IPS-20b (cell line): Measurements from ENCODE around the gene HOATZ.
A peak's percentile ranks its signal among the peaks of the same experiment; 100 is the strongest.

ENCODE experiments used
- H3K27ac ChIP-seq: one replicate; pipeline ENCODE4 v1.5.1; 2013; ENCODE audit warnings: low read length
- H3K27me3 ChIP-seq: 2 replicates; pipeline ENCODE4 v1.6.1; 2013; ENCODE audit warnings: mild to moderate bottlenecking, low read length, inconsistent platforms; ENCODE audit not compliant: insufficient read depth
- H3K36me3 ChIP-seq: 2 replicates; pipeline ENCODE4 v1.6.1; 2013; ENCODE audit warnings: low read depth, mild to moderate bottlenecking, inconsistent platforms, low read length, moderate library complexity; ENCODE audit not compliant: insufficient read depth
- H3K4me1 ChIP-seq: 2 replicates; pipeline ENCODE4 v1.6.1; 2013; ENCODE audit warnings: mild to moderate bottlenecking, control low read depth, inconsistent platforms, low read length, moderate library complexity; ENCODE audit not compliant: insufficient read depth
- H3K4me3 ChIP-seq: 2 replicates; pipeline ENCODE4 v1.5.1; 2013; ENCODE audit warnings: mild to moderate bottlenecking, low read length, inconsistent platforms
- H3K9ac ChIP-seq: 2 replicates; pipeline ENCODE4 v1.6.1; 2013; ENCODE audit warnings: low read depth, mild to moderate bottlenecking, inconsistent platforms, low read length, moderate library complexity
- H3K9me3 ChIP-seq: 2 replicates; pipeline ENCODE4 v1.6.1; 2013; ENCODE audit warnings: mild to moderate bottlenecking, low read depth, low read length, inconsistent platforms; ENCODE audit not compliant: insufficient read depth

Gene HOATZ

DNA sequence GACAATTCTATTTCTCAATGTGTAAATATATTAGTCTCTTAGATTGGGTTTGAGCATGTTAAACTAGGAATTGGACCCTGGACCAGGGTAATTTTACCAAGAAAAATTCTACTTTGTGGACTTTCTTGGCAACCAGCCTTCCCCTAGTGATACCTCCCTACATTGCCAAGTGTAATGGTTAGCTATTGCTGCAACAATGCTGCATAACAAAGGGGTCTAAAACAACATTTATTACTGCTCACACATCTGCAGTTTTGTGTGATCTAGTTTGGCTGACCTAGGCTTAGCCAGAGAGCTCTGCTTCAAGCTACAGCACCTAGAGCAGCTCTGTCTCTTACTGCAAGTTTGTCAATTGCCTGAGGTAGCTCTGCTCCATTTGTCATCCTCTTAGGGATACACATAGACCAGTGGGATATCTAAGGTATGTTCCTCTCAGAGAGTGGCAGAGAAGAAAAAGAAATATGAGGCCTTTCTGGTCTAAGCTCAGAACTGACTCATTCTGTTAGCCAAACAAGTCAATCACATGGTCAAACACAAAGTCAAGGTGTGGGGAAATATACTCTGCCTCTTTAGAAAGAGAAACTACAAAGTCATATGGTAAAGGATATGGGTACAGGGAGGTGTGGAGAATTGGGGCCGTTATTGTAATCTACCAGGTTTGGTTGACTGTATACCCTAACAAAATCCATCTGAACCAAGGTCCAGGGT, 24.0 kb downstream of the HOATZ start:
- peaks cover 17% of the 10 kb centered on the region; the same call in 1 of the 2 replicates for H3K4me1 ChIP-seq
- H3K27ac ChIP-seq = no peak overlapping the region
- H3K36me3 ChIP-seq = no peaks in the 10 kb centered on the region
- no peaks in the 10 kb centered on the region for H3K9me3 ChIP-seq
- peaks cover 82% of the 10 kb centered on the region for H3K27me3 ChIP-seq
- H3K4me3 ChIP-seq = no peak overlapping the region
- no peak overlapping the region for H3K9ac ChIP-seq

GRCh38 chr11:111539426-111540113, 25.0 kb downstream of the HOATZ start:
- no peak overlapping the region for H3K27ac ChIP-seq
- H3K4me1 ChIP-seq = peaks cover 17% of the 10 kb centered on the region; the same call in 1 of the 2 replicates
- H3K9me3 ChIP-seq = no peaks in the 10 kb centered on the region
- H3K9ac ChIP-seq = no peak overlapping the region
- peaks cover 86% of the 10 kb centered on the region for H3K27me3 ChIP-seq
- H3K4me3 ChIP-seq = peak overlapping the region; percentile 80
- no peaks in the 10 kb centered on the region for H3K36me3 ChIP-seq

DNA sequence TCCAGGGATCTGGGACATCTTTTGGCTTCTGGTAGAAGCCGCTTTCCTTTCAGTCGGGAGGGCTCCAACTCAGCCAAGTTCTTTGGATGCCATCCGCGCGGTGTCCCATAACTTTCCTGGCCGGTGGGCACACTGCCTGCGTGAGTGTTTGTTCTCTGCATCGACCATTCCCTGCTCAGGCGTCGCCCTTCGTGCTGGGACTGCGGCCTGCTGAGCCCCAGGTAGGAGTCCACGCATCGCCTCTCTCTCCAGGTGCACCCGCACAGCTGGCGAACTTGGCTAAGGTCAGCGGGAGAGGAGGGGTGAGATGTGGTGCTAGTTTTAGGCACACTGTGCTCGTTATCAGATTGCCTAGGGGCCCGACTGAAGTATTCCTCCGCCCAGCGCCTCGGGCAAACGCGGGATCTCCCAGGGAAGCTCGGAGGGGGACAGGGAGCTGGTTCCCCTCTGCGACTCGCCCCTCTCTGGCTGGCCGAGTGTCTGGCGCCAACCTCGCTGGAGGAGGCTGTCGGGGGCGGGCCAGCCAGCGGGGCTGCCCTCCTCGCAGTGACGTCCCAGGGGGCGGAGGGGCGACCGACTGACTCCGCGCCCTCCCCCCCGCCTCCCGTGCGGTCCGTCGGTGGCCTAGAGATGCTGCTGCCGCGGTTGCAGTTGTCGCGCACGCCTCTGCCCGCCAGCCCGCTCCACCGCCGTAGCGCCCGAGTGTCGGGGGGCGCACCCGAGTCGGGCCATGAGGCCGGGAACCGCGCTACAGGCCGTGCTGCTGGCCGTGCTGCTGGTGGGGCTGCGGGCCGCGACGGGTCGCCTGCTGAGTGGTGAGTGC, 25.7 kb downstream of the HOATZ start, which contains the start of gene LAYN:
LAYN (plus strand) TSS at position 607 of the 823 bp plus-strand sequence; CDS start at position 731, 124 bp downstream.
- H3K36me3 ChIP-seq = no peaks in the 10 kb centered on the region
- H3K9ac ChIP-seq = peak within 1 kb of the TSS; percentile 58; the same call in 1 of the 2 replicates
- H3K27me3 ChIP-seq = peaks cover 81% of the 10 kb centered on the region

DNA sequence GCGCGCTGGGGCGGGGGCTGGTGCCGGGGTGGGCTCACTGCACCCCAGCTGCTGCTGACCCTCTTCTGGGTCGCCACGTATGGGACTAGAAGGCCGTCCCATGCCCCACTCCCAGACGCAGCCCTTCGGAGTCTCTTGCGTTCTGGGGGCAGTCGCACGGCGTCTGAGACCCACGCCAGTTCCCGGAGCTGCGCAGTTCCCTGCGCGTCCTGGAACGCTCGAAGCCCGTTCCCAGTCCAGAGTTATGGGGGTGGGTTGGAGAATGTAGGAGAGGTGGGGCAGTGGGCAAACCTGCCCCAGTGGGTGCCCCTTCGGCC, 26.3 kb downstream of the HOATZ start:
- H3K27me3 ChIP-seq = peaks cover 81% of the 10 kb centered on the region
- H3K27ac ChIP-seq = no peak overlapping the region
- no peaks in the 10 kb centered on the region for H3K36me3 ChIP-seq
- no peaks in the 10 kb centered on the region for H3K9me3 ChIP-seq
- peak overlapping the region; percentile 80 for H3K4me3 ChIP-seq
- no peak overlapping the region for H3K9ac ChIP-seq
- peaks cover 17% of the 10 kb centered on the region; the same call in 1 of the 2 replicates for H3K4me1 ChIP-seq

More for the DNA sequence above, 25.7 kb downstream of the HOATZ start, which contains the start of gene LAYN:
- H3K27ac ChIP-seq = no peak within 1 kb of the TSS
- peaks cover 17% of the 10 kb centered on the region; the same call in 1 of the 2 replicates for H3K4me1 ChIP-seq
- no peaks in the 10 kb centered on the region for H3K9me3 ChIP-seq
- H3K4me3 ChIP-seq = peak within 1 kb of the TSS; percentile 80

DNA sequence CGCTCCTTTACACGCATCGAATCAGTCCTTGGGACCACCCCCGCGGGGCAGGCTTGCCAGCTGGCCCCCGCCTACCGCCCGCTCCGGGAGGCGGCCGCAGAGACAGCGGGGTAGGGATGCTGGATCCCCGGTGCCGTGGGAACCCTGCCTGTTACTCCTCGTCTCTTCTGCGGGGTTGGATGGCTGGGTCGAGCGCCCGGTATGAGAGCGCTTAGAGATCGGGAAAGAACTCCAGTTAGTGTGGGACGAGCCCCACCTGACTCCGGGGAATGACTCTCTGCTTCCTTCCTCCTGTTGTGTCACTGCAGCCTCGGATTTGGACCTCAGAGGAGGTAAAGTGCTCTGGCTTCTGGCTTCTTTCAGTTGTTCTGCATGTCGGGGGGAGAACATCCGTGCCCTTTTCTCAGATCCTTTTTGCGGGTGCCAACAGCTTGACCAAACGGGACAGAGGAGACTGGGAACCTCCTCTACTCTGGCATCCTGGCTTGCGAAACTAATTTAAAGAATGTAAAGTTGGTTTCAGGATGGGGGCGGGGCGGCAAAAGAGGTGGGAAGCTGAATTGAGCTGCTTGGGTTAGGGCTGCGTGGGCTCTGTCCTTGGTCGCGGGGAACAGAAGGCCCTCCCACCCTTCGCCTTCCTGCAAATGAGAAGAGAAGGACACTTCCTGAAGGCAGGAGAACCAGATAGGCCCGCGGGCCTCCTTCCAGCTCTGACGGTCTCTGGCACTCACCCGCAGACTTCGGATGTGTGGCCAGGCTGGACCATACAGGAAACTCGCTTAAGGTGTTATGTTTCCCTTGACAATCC, 26.9 kb downstream of the HOATZ start:
- H3K36me3 ChIP-seq = no peaks in the 10 kb centered on the region
- no peak overlapping the region for H3K9ac ChIP-seq
- H3K4me3 ChIP-seq = peak overlapping the region; percentile 80
- H3K4me1 ChIP-seq = peaks cover 17% of the 10 kb centered on the region; the same call in 1 of the 2 replicates
- H3K27me3 ChIP-seq = peaks cover 78% of the 10 kb centered on the region
- no peak overlapping the region for H3K27ac ChIP-seq
- H3K9me3 ChIP-seq = no peaks in the 10 kb centered on the region

GRCh38 chr11:111542606-111543275, 28.2 kb downstream of the HOATZ start:
- peaks cover 65% of the 10 kb centered on the region for H3K27me3 ChIP-seq
- H3K9me3 ChIP-seq = no peaks in the 10 kb centered on the region
- H3K27ac ChIP-seq = no peak overlapping the region
- H3K36me3 ChIP-seq = no peaks in the 10 kb centered on the region
- H3K4me1 ChIP-seq = peaks cover 9% of the 10 kb centered on the region; the same call in 1 of the 2 replicates
- no peak overlapping the region for H3K9ac ChIP-seq
- H3K4me3 ChIP-seq = no peak overlapping the region

DNA sequence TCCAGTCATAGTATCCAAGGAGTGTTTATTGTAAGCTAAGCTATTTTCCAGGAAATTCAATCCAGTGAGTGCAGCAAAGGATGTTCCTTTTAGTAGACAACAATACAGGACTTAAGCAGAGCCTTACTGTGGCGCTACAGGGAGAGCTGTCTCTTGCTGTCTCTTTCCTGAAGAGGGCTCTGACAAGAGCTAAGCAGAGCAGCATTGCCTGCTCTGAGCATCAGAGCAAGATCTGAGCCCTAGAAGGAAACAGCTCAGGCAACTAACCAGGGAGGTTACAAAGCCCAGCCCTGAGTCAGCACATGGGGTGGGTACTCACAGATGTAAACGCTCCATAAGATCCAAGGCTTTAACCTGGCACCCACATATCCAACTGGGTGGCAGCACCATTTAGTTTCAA, 33.9 kb downstream of the HOATZ start:
- Histone ChIP-seq H3K27me3 (peaks cover 8% of the 10 kb centered on the region), H3K9me3 (no peaks in the 10 kb centered on the region), H3K4me3 (no peak overlapping the region), H3K36me3 (no peaks in the 10 kb centered on the region), H3K9ac (no peak overlapping the region), H3K27ac (no peak overlapping the region), H3K4me1 (peaks cover 10% of the 10 kb centered on the region; the same call in 1 of the 2 replicates)

DNA sequence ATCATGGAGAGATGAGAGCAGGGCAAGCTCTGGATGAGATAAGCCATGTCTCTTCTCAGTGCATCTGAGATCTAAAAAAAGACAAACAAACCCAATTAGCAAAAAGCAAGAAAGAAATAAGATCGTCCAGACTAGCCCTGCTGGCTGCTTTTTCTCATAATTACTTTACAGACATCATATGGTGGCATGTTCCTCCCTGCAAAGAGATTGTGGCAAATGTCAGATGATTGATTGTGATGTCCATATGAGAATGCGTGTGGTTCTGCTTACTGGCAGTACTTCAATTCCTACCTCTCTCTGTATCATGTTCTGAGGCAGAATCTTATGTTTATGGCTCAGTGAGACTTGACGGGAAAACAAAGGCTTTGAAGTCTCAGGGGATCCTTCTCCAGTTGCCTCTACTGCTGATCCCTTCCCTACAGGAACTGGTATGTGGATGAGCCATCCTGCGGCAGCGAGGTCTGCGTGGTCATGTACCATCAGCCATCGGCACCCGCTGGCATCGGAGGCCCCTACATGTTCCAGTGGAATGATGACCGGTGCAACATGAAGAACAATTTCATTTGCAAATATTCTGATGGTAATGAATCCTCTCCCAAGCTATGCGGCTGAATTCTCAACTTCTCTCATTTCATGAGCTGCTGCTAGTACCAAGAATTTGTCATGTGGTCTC, 34.8 kb downstream of the HOATZ start:
- Histone ChIP-seq H3K27me3 (peaks cover under 1% of the 10 kb centered on the region; the same call in 1 of the 2 replicates), H3K4me1 (peaks cover 10% of the 10 kb centered on the region; the same call in 1 of the 2 replicates), H3K9ac (no peak overlapping the region), H3K4me3 (no peak overlapping the region), H3K27ac (no peak overlapping the region), H3K36me3 (no peaks in the 10 kb centered on the region), H3K9me3 (no peaks in the 10 kb centered on the region)

GRCh38 chr11:111549869-111550203, 35.3 kb downstream of the HOATZ start:
- Histone ChIP-seq H3K27me3 (no peaks in the 10 kb centered on the region; the same call in 1 of the 2 replicates), H3K9me3 (no peaks in the 10 kb centered on the region), H3K4me3 (no peak overlapping the region)

GRCh38 chr11:111550258-111550657, 35.7 kb downstream of the HOATZ start:
- H3K9ac ChIP-seq = no peak overlapping the region
- peaks cover 10% of the 10 kb centered on the region; the same call in 1 of the 2 replicates for H3K4me1 ChIP-seq
- no peak overlapping the region for H3K27ac ChIP-seq
- H3K27me3 ChIP-seq = no peaks in the 10 kb centered on the region; the same call in 1 of the 2 replicates
- peaks cover 2% of the 10 kb centered on the region; the same call in 1 of the 2 replicates for H3K9me3 ChIP-seq
- no peak overlapping the region for H3K4me3 ChIP-seq
- no peaks in the 10 kb centered on the region for H3K36me3 ChIP-seq

More at GRCh38 chr11:111549869-111550203, 35.3 kb downstream of the HOATZ start:
- Histone ChIP-seq H3K27ac (no peak overlapping the region), H3K9ac (no peak overlapping the region), H3K36me3 (no peaks in the 10 kb centered on the region), H3K4me1 (peaks cover 10% of the 10 kb centered on the region; the same call in 1 of the 2 replicates)
